Left cardiac atrium (tissue), 2 donors: ENCODE measurements around the gene PRLHR. TPM values are rescaled to one million over a fixed set of nuclear protein-coding genes. Genes with fewer than 3 reads are reported as not detected.

Experiments
- total RNA-seq, 2 donors: library from RNA; stranded (reverse); fragmentation: NEBNext Ultra II Directional; extraction: Animal tissue kit (Norgen Biotek cat#: 25700); gene quantifications; one replicate each; pipeline ENCODE4 v1.2.1, GENCODE V29; 2021
- donor health status: DM: no; HTN: yes; CAD: no; lungs with severe emphysema.
- donor health status: DM: yes; HTN: yes; CAD: no.

The PRLHR gene
- total RNA-seq, 2 donors from 2014 or later, result not detected

Other genes with a start within 250 kb of the PRLHR start
- 10 to 100 TPM; 25.1 to 26.1 TPM for gene CACUL1, start 159.3 kb upstream of the PRLHR start, total RNA-seq